Measurements from ENCODE around the gene SEZ6L.

DNA sequence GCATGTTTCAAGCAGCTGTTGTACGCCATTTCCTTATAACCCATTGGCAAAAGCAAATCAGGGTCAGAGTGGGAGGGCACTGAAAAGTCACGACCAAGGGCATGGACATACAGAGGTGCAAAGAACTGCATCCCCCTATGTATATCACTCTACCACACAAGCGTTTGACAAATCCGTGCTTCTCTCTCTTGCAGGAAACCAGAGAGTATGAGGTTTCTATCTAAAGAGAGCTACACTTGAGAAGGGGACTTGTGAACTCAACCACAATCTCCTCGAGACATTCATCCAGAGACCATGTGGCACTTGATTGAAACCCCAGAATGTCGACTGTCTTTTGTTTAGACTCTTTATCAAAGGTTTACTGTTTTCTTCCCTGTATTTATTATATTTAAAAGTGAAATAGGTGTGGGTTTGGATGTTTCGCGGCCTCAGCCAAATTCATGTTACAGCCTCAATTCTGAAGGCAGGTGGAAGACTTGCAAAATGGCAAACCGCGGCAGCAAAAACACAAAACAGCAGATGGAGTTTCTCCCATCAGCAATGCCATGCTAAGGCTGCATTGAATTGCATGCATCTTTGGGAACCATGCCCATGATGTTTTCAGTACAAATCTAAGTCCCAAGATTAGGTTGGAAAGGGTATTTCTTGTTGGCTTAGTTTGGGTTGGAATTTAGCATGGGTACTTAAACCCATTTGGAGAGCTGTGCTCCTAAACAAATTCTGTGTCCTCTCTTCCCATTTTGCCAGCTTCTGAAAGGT, 211.0 kb downstream of the SEZ6L start:
- TF ChIP-seq TAF1 (IDR thresholded peaks at IDR 0.05; ENCODE audit: borderline replicate concordance, low read depth, low read length) (no peak), POLR2A (IDR thresholded peaks at IDR 0.05; ENCODE audit: low read depth, low read length) (no peak), POLR2AphosphoS5 (IDR thresholded peaks at IDR 0.05; ENCODE audit: low read depth, low read length) (no peak)
